Kidney (tissue), 14 donors: ENCODE results near the gene HNRNPDL. TPM values are rescaled to one million over a fixed set of nuclear protein-coding genes. Genes with fewer than 3 reads are reported as not detected.

Experiments
- DNase-seq, 5 donors: peaks; one replicate each; pipeline ENCODE4 v3.0.0-alpha.2; 2013 to 2020
- FAIRE-seq: peaks from 2 replicates; lab custom pipeline; 2012; peaks lifted over from hg19 to GRCh38; lab: Jason Lieb, UNC
- H3K27ac ChIP-seq, 2 donors: one replicate each; pipeline ENCODE4 v1.7.0; 2013; ENCODE audit warnings: low read depth in 2 of 2, low read length in 2 of 2, inconsistent platforms in 1 of 2
- H3K27me3 ChIP-seq: one replicate; pipeline ENCODE4 v1.7.1; 2013; ENCODE audit warnings: low read length, inconsistent platforms; ENCODE audit not compliant: control insufficient read depth, insufficient read depth
- H3K36me3 ChIP-seq, 3 donors: one replicate each; pipeline versions ENCODE4 v1.7.0 to v1.7.1; 2013; ENCODE audit warnings: low read length in 3 of 3, control low read depth in 1 of 3, inconsistent platforms in 1 of 3; ENCODE audit not compliant: insufficient read depth in 3 of 3, control insufficient read depth in 2 of 3
- H3K4me1 ChIP-seq, 3 donors: one replicate each; pipeline versions ENCODE4 v1.7.0 to v1.7.1; 2013; ENCODE audit warnings: low read length in 3 of 3, inconsistent platforms in 1 of 3, low read depth in 1 of 3; ENCODE audit not compliant: control insufficient read depth in 2 of 3, insufficient read depth in 2 of 3
- H3K4me3 ChIP-seq, 3 donors: one replicate each; pipeline versions ENCODE4 v1.7.0 to v1.8.1; 2013; ENCODE audit warnings: low read length in 3 of 3, control low read depth in 1 of 3, inconsistent platforms in 1 of 3
- H3K9ac ChIP-seq, 3 donors: one replicate each; pipeline versions ENCODE4 v1.7.0 to v1.7.1; 2013; ENCODE audit warnings: low read length in 3 of 3, control low read depth in 1 of 3, inconsistent platforms in 1 of 3
- H3K9me3 ChIP-seq, 3 donors: one replicate each; pipeline versions ENCODE4 v1.7.0 to v1.7.1; 2013; ENCODE audit warnings: low read length in 3 of 3, control low read depth in 1 of 3, inconsistent platforms in 1 of 3; ENCODE audit not compliant: control insufficient read depth in 2 of 3, insufficient read depth in 1 of 3
- intact Hi-C: fragments of 100-400 bp; cut with DNase I; formaldehyde crosslinking; loops from one replicate; pipeline ENCODE4 v1.11.1; 2022
- polyA plus RNA-seq: library from polyadenylated mRNA; stranded (reverse); fragments of 350-450 nt; fragmentation: Illumina TruSeq; extraction: RNeasy Lipid Tissue Mini Kit (QIAGEN cat#74804); gene quantifications from one replicate; pipeline ENCODE4 v1.2.3, GENCODE V29; 2014; ENCODE audit warnings: low read depth, low replicate concordance; ENCODE audit not compliant: insufficient read depth
- total RNA-seq: library from RNA; stranded (reverse); fragmentation: NEBNext Ultra II Directional; extraction: Animal tissue kit (Norgen Biotek cat#: 25700); gene quantifications from one replicate; pipeline ENCODE4 v1.2.1, GENCODE V29; 2021
- TF ChIP-seq, protein P1 (sequence below): IDR thresholded peaks from 3 replicates; pipeline ENCODE4 v1.5.1; 2012; ENCODE audit warnings: mild to moderate bottlenecking, moderate library complexity, borderline replicate concordance; ENCODE audit not compliant: insufficient read depth; ENCODE audit errors: extremely low read depth
- donor health status: control.
- donor health status: control.
- donor health status: control.
- donor health status: control.
- donor health status: control.
- donor health status: DM: yes; HTN: yes; CAD: no.
- donor health status: Normal renal cell carcinoma (clear cell type).

HNRNPDL gene
- total and polyA plus RNA-seq, 2 donors from 2014 or later, result 135 to 263 TPM

DNA sequence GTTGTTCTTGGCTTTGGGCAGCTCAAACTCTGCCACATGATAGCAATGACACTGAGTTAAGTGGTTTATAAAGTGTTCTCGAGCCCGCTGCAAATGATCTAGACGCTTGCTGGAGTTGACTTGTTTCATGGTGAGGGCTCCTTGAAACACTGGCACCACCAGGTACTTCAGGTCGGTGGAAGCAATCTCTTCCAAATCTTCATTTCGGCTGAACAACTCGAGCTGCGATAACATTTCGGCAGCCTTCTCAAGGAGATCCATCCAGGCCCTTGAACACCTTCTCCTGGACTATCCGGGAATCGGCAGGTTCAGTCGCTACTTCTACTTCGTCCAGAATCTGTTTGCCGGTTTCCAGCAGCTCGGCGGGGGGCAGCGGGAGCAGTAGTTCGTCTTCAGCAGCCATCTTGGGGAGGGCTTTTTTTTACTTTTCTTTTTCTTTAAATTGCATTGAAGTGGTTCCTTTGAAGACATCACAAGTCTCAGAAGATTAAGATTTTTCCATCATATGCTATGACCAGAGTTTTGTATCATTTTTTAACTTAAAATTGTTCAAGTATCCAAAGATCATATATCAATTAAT, 28.0 kb downstream of the HNRNPDL start:
- intact Hi-C loops, result no loop called here
- Histone ChIP-seq H3K9me3 (no peaks in the 10 kb centered on the region), H3K4me1 (no peaks in the 10 kb centered on the region), H3K36me3 (no peaks in the 10 kb centered on the region), H3K4me3 (no peak overlapping the region), H3K9ac (no peak overlapping the region), H3K27ac (no peak overlapping the region), H3K27me3 (no peaks in the 10 kb centered on the region)
- no peak for FAIRE-seq
- TF ChIP-seq, protein P1, sequence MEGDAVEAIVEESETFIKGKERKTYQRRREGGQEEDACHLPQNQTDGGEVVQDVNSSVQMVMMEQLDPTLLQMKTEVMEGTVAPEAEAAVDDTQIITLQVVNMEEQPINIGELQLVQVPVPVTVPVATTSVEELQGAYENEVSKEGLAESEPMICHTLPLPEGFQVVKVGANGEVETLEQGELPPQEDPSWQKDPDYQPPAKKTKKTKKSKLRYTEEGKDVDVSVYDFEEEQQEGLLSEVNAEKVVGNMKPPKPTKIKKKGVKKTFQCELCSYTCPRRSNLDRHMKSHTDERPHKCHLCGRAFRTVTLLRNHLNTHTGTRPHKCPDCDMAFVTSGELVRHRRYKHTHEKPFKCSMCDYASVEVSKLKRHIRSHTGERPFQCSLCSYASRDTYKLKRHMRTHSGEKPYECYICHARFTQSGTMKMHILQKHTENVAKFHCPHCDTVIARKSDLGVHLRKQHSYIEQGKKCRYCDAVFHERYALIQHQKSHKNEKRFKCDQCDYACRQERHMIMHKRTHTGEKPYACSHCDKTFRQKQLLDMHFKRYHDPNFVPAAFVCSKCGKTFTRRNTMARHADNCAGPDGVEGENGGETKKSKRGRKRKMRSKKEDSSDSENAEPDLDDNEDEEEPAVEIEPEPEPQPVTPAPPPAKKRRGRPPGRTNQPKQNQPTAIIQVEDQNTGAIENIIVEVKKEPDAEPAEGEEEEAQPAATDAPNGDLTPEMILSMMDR, result no peak
- DNase-seq, result no peak

DNA sequence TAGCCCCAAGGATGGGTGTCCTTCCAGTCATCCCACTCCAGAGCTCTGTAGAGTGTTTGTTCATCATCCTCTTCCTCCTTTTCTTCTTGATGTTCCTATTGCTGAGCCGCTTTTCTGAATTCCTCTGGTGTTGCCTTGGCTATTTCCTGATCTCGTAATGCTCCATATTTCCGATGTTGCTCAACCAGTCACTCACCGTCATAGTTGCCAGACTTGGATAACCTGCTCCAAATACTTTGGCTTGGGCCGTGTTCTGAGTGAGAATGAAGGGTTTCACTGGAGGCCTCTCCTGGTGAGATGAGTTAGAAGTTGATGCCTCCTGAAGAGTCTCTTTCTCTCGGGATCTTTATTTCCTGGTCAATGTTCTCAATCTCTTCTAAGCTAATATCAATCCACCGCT, 28.7 kb downstream of the HNRNPDL start:
- H3K27me3 ChIP-seq, result no peaks in the 10 kb centered on the region
- TF ChIP-seq, protein P1, result no peak
- no peak for DNase-seq
- H3K4me1 ChIP-seq, result no peaks in the 10 kb centered on the region
- H3K27ac ChIP-seq, result no peak overlapping the region
- no peak overlapping the region for H3K4me3 ChIP-seq
- no peak for FAIRE-seq
- no peak overlapping the region for H3K9ac ChIP-seq
- H3K9me3 ChIP-seq, result no peaks in the 10 kb centered on the region
- intact Hi-C loops, result no loop called here
- H3K36me3 ChIP-seq, result no peaks in the 10 kb centered on the region

DNA sequence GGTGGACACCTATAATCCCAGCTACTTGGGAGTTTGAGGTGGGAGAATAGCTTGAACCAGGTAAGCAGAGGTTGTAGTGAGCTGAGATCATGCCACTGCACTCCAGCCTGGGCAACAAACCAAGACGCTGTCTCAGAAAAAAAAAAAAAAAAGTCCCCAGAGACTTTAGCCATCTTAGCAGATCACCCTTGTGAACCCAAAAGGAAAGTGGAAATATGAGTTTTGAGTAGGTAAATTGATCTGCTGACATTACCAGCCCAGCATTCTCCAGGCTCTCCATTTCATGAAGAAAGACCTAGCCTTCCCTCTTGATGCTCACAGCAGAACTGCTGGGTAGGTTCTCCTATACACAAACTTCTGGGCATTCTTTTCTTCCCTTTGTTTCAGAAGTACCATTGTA, 32.0 kb downstream of the HNRNPDL start:
- intact Hi-C loops, result no loop called here
- FAIRE-seq, result no peak

More for the DNA sequence above, 32.0 kb downstream of the HNRNPDL start:
- H3K27ac ChIP-seq, result no peak overlapping the region
- H3K4me3 ChIP-seq, result no peak overlapping the region
- H3K4me1 ChIP-seq, result no peaks in the 10 kb centered on the region
- no peaks in the 10 kb centered on the region for H3K36me3 ChIP-seq
- no peaks in the 10 kb centered on the region for H3K9me3 ChIP-seq
- no peak for DNase-seq
- H3K27me3 ChIP-seq, result no peaks in the 10 kb centered on the region
- no peak overlapping the region for H3K9ac ChIP-seq
- TF ChIP-seq, protein P1, result no peak
